ENCODE measurements around the gene EBI3.

GRCh38 chr19:4238831-4239230 is 9.5 kb downstream of the EBI3 start:
- no peak for TF ChIP-seq POLR2AphosphoS5 (IDR thresholded peaks at IDR 0.05; ENCODE audit: low read depth, low read length)
- TF ChIP-seq REST (IDR thresholded peaks at IDR 0.05; ENCODE audit: insufficient read depth in 1 of 2, low read depth in 2 of 2, low read length in 2 of 2): no peak

Measured in PFSK-1 (cell line).